ENCODE data around the gene NUP188. TPM values are rescaled to one million over a fixed set of nuclear protein-coding genes. Genes with fewer than 3 reads are reported as not detected.
A peak's percentile ranks its signal among the peaks of the same experiment; 100 is the strongest.
"Not testable (repeated sequence)": the region's sequence is repeated elsewhere in the genome, so short reads cannot be mapped to it uniquely, and the experiment has no call there.

The NUP188 gene
- total RNA-seq, 2 donors from 2014 or later = 19.6 to 23.6 TPM

DNA sequence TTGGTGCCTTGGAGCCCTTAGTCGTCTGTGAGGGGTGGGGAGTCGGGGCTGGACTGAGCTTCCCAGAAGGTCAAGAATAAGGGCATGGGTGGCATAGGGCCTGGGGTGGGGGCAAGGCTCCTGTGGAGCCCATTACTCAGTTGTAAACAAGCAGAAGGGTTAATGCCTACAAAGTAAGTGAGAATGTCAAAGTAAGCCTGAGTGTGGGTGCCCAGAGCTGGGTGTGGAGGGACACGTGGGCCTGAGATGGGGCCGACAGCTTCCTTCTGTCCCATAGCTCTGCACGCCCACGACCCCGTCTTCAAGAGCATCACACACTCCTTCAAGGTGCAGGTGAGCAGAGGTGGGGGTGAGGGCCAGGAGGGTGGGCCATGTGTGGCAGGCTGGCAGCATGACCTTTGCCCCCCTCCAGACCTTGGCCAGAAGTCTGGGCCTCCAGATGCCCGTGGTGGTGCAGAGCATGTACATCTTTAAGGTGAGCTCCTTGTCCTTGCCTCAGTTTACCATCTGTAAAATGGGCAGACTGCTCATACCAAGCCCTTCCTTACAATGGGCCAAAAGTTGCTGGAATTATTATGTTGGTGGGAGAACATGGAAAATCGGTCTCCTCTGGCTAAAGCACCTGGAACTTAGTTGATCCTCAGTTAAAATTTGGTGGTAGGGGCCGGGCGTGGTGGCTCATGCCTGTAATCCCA, 11.2 kb upstream of the NUP188 start:
- no peak for DNase-seq
- ATAC-seq = no peak
- intact Hi-C loops (cut with DNase I, micrococcal nuclease) = no loop called here

DNA sequence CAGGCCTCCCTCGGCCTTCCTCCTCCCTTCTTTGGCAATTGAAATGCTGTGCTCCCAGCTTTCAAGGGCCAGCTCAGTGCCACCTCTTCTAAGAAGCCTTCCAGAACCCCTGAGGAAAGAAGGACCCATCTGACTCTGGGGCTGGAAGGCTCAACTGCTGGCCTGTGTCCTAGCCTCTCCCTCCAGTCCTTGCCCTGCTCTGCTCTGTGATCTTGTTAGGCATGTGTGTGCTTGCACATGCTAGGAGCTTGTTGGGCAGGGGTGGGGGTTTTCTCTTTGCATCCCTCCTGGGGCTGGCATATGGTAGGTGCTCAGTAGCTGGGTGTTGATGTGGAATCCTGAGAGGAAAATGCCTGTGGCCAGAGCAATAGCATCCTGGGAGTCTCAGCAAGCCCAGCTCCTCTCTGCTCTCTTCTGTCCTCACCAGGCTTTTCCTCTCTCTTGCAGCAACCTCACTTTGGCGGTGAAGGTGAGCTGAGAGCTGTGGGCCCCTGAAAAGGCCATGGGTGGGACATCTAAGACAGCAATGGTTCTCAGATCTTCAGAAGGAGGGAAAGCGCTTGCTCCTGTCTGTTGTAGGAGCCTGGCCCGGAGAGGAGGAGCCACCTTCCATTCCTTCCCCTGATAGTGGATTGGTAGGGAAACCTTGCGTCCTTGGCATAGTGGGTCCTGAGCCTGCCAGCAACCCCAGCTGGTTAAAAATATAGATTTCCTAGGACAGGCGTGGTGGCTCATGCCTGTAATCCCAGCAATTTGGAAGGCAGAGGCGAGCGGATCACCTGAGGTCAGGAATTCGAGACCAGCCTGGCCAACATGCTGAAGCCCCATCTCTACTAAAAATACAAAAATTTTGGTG, 10.0 kb upstream of the NUP188 start:
- intact Hi-C loops (cut with DNase I, micrococcal nuclease) = no loop called here
- DNase-seq (no peak), ATAC-seq (no peak)

DNA sequence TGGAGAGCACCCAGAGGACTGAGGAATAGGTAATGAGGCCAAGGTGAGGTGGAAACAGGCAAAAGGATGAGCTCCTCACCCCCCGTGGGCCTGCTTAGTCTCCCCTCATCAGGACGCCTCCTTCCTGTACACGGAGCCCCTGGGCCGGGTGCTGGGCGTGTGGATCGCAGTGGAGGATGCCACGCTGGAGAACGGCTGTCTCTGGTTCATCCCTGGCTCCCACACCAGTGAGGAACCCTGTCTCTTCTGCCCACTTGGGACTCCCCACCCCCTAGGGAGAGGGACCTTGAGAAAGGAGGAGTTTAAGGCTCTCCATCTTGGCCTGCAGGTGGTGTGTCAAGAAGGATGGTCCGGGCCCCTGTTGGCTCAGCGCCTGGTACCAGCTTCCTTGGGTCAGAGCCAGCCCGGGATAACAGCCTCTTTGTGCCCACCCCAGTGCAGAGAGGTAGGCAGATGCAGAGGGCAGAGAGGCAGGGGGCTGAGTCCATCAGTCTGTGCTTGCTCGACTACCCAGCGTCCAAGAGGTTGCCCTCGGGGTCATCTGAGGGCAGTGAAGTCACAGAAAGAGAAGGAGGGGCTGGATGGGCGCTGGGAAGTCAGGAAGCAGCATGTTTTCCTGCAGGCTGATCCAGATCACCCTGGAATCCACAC, 7.1 kb upstream of the NUP188 start:
- ATAC-seq (no peak), DNase-seq (no peak)
- intact Hi-C loops (cut with DNase I, micrococcal nuclease) = no loop called here

DNA sequence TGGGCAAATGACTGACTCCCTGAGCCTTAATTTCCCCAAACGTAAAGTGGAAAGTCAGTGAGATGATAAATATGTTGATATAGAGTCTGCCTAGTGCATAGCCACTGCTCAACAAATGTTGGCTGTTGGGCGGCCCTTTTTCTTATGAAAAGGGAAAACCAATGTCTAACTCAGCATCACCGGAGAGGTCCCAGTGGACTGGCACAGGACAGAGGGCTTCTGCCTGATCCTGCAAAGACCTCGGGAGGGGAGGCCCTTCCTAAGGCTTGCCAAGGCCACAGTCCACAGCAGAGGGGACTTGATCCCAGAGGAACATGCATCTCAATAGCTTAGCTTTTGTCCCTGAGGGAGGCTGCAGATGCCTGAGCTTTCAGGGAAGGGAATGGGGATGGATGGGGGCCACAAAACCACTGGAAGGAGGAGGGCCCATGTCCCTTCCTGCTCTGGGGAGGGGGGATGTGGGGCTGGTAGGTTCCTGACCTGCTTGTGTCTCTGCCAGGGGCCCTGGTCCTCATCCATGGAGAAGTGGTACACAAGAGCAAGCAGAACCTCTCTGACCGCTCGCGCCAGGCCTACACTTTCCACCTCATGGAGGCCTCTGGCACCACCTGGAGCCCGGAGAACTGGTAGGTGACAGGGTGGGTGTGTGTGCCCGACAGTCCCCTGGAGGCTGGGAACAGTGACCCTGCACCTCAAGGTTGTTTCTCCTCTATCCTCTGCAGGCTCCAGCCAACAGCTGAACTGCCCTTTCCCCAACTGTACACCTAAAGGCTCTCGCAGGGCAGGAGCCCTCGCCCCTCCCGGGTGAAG, 6.3 kb upstream of the NUP188 start:
- intact Hi-C loops (cut with DNase I, micrococcal nuclease) = no loop called here
- no peak for ATAC-seq
- DNase-seq = no peak

DNA sequence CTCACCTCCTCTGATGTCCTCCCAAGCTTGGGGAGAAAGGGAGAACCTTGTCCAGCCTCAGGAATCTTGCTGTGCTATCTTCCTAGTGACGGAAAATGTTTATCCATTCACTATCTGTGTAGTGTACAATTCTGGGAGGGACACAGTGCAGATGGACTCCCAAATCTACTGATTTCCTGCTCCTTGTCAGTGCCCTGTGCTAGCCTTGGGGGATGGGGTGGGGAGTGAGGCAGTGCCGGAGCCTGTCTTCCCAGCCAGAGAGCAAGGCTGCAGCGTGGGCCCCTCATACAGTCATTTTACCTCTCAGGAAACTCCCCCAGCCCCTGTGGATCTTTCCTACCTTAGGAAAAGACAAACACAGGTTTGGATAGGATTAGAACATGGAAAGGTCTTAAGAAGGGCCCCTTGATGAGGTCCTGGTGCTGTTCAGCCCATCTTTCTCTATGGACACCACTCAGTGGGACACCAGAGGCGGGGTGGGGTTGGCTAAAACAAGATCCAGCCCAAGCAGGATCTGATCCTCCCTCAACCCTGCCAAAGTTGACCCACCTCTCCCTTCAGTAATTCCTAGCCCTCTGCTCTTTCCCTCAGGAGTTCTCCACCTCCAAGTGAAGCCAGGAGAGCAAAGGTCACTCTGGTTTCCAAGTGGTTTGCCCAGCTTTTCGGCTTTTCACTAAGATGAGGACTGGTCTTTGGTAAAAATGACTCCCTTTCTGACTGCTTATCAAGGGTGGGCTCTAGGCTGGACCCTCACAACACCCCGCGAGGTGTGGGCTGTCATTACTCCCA, 3.5 kb upstream of the NUP188 start:
- no peak for DNase-seq
- no peak for ATAC-seq
- intact Hi-C loops (cut with DNase I, micrococcal nuclease) = no loop called here

DNA sequence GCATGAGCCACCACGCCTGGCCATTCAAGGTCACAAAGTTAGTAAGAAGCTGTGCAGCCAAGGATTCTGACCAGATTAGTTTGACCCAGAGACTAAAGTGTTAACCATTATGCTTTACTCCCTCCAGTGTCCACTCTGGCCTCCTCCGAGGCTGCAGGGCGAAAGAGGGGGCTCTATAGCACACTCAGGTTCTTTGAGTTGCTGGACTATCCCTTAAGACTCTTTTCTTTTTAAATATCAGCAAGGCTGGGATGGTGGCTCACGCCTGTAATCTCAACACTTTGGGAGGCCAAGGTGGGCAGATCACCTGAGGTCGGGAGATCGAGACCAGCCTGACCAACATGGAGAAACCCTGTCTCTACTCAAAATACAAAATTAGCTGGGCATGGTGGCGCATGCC, 2.5 kb upstream of the NUP188 start:
- DNase-seq; intact Hi-C loops (cut with DNase I, micrococcal nuclease); ATAC-seq: not testable (repeated sequence)

DNA sequence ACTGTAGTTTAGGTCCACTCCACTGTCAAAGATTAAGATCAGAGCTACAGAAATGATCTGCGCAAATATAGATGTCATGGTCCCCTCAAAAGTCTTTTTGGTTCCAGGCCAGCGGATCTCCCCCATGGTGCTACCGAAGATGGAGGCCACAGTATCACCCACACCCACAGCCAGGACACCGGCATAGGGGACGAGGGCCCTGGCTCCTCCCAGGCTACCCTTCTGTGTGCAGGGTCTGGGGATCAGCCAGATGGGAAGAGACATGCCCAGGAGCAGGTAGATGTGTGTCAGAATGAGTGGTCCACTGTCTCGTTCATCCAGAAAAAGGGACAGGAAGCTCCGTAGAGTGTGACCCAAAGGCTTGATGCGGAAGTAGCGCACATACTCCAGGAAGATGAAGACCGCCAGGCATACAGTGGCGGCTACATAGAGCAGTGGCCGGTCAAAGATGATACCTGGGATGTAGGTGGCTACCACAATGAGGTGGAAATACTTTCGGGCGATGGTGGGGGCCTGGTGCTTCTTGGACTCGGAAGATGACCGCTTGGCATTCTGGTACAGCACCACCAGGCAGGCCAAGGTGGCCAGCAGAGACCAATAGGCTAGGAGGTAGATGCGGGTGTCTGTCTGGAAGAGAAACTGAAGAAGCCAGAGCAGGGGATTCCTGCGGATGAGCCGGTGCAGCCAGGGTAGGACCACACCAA, 1.5 kb upstream of the NUP188 start:
- ATAC-seq (no peak), DNase-seq (no peak)

DNA sequence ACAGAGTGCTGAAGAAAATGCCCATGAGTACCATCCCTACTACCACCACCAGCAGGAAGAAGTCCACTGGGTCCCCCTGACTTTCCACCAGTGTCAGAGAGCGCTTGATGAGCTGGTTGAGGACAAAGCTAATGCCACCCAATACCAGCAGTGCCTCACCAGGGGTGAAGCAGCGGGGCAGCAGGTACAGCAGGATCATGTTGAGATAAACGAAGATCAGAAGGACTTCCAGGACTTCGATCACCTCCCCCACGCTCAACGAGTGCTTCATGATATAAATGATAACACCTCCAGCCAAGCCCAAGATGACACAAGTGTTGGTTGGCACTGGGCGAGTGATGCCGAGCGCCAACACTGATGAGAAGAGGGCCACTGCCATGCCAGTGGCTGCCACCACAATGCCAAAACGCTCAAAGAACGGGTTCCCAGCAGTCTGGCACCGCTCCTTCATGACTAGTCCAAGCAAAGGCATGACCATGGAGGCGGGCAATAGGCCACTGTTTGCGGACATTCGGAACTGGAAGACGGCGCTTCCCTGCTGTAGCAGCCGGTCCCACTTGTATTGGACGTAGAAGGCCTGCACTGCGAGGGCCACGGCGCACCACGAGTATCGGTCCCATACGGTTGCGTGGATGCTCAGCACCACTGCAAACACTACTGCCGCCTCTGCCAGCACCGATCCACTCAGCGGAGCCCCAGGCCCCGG, 775 bp upstream of the NUP188 start:
- peak in 1 of 2 donors; percentile 36 for DNase-seq
- intact Hi-C loops (cut with DNase I, micrococcal nuclease) = no loop called here
- ATAC-seq = peak; percentile 53

More for the DNA sequence above, 1.5 kb upstream of the NUP188 start:
- intact Hi-C loops (cut with DNase I, micrococcal nuclease) = no loop called here

DNA sequence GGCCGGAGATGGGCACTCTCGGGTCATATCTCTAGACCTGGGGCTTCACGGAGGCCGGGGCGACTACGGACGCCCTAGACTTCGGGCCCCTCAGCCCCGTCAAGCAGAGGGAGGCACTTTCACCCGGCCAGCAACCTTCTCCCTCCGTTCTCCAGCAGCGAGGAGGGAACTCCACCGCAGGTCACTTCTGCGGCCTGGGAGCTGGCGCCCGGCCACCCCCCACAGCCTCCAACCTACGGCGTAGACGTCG, 297 bp upstream of the NUP188 start:
- intact Hi-C loops (cut with DNase I, micrococcal nuclease) = no loop called here
- ATAC-seq (peak; percentile 39), DNase-seq (no peak)

DNA sequence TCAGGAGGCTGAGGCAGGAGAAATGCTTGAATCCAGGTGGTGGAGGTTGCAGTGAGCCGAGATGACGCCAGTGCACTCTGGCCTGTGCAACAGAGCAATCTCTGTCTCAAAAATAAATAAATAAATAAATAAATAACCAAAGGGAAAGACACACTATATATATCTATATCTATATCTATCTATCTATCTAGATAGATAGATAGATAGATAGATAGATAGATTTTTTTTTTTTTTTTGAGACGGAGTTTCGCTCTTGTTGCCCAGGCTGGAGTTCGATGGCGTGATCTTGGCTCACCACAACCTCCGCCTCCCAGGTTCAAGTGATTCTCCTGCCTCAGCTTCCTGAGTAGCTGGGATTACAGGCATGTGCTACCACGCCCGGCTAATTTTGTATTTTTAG, 13.9 kb downstream of the NUP188 start:
- intact Hi-C loops (cut with DNase I, micrococcal nuclease); DNase-seq; ATAC-seq: not testable (repeated sequence)

DNA sequence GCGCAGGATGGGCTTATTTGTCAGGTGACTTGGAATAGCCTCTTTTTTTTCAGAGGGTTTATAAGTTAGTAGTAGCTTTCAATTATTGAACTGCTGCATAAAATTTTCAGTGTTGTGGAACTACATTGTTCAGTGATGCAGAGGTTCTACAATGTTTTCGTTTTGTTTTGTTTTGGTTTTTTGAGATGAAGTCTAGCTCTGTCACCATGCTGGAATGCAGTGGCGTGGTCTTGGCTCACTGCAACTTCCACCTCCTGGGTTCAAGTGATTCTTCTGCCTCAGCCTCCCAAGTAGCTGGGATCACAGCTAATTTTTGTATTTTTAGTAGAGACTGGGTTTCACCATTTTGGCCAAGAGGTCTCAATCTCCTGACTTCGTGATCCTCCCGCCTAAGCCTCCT, 22.0 kb downstream of the NUP188 start:
- no peak for DNase-seq
- intact Hi-C loops (cut with DNase I, micrococcal nuclease) = no loop called here

DNA sequence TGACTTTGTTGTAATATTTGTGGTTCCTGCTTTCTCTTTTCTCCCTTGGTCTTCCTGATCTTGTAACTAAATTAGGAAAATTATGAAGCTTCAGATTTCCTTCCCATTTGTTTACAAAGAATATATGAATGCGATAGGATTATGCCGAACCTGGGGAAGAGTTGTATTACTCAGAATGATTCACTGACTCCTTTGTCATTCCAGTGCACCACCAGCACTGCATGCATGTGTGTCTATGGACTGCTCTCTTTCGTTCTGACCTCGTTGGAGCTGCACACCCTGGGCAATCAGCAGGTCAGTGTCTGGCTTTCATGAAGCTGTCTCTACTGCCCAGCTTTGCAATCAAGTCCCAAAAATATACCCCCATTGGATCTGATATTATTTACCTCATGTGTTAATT, 25.5 kb downstream of the NUP188 start:
- ATAC-seq = no peak
- intact Hi-C loops (cut with DNase I, micrococcal nuclease) = no loop called here
- no peak for DNase-seq

More for the DNA sequence above, 22.0 kb downstream of the NUP188 start:
- ATAC-seq = no peak

DNA sequence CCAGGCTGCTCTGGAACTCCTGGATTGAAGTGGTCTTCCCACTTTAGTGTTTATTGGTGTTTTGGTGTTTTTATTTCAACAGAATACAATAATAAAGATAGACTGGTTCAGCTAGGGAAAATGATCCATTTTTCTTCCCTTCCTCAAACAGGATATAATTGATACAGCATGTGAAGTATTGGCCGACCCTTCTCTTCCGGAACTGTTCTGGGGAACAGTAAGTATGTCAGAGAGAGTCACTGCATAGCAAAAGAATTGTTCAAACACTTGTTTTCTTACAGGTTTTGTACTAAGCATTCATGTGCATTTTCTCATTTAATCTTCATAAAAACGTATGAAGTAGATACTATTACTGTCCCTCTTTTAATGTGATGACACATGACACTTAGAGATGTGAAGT, 31.6 kb downstream of the NUP188 start:
- DNase-seq (no peak), ATAC-seq (no peak)
- intact Hi-C loops (cut with DNase I, micrococcal nuclease) = no loop called here

DNA sequence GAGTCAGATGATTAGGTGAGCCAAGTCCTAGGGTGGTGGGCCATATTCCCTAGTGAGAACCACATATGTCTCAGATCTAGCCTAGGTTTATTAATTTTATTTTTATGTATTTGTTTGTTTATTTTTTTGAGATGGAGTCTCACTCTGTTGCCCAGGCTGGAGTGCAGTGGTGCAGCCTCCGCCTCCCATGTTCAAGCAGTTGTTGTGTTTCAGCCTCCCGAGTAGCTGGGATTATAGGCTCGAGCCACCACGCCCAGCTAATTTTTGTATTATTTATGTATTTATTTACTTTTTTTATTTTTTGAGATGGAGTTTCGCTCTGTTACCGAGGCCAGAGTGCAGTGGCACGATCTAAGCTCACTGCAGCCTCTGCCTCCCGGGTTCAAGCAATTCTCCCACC, 36.0 kb downstream of the NUP188 start:
- ATAC-seq = no peak
- intact Hi-C loops (cut with DNase I, micrococcal nuclease) = no loop called here
- no peak for DNase-seq

DNA sequence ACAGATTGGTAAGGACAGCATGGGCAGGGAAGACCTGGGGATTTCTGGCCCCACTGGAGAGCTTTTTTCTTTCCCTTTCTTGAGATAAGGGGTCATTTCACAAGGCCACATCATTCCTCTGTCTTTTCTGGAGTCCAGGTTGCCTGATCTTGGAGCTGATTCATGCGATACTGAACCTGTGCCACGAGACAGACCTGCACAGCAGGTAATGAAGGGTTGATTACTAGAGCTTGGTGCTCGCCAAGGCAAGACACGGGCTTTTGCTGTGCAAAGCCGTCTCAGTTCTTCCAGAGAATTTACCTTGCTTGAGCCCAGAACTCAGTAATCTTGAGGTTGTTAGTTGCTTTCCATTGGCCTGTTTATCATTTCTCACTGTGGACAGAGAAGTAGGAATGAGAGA, 39.2 kb downstream of the NUP188 start:
- no peak for ATAC-seq
- intact Hi-C loops (cut with DNase I, micrococcal nuclease) = no loop called here
- DNase-seq = no peak

DNA sequence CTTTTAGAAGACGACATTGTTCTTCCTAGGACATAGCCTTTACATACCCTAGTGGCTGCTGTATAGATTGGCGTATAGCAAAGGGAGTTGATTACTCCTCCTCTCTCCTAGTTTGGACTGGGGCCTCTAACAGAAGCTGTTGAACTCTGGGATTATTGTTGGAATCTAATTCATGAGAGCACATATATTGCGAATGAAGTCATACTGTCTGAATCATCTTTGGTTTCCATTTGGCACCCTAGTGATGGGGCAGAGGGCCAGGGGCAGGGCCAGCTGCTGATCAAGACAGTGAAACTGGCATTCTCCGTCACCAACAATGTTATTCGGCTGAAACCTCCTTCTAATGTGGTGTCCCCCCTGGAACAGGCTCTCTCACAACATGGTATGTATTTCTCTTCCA, 40.3 kb downstream of the NUP188 start:
- ATAC-seq (no peak), DNase-seq (no peak)
- intact Hi-C loops (cut with DNase I, micrococcal nuclease) = no loop called here

DNA sequence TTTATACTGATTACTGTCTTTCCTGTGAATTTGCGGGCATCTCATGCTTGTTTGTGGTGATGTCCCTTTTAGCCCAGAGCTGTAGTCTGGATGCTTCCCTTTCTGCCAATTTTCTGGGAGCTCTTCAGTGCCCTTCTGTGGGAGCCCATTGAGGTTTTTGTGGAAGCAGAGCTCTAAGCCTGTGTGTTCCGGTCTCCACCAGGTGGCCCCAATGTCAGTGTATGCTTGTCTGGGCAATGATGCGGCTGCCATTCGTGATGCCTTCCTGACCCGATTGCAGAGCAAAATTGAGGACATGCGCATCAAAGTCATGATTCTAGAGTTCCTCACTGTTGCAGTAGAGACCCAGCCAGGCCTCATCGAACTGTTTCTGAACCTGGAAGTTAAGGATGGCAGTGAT, 45.5 kb downstream of the NUP188 start:
- ATAC-seq (peak; percentile 41), DNase-seq (no peak)
- intact Hi-C loops (cut with DNase I, micrococcal nuclease) = no loop called here
